SHP77 treated with DMSO at 0.1 percent for 48 hours (cell line): Measurements from ENCODE around the gene VEPH1.
"Not testable (repeated sequence)": the region's sequence is repeated elsewhere in the genome, so short reads cannot be mapped to it uniquely, and the experiment has no call there.

ENCODE experiments used
- DNase-seq: peaks from one replicate; lab custom pipeline; 2025; lab: John Stamatoyannopoulos, UW

Gene VEPH1

DNA sequence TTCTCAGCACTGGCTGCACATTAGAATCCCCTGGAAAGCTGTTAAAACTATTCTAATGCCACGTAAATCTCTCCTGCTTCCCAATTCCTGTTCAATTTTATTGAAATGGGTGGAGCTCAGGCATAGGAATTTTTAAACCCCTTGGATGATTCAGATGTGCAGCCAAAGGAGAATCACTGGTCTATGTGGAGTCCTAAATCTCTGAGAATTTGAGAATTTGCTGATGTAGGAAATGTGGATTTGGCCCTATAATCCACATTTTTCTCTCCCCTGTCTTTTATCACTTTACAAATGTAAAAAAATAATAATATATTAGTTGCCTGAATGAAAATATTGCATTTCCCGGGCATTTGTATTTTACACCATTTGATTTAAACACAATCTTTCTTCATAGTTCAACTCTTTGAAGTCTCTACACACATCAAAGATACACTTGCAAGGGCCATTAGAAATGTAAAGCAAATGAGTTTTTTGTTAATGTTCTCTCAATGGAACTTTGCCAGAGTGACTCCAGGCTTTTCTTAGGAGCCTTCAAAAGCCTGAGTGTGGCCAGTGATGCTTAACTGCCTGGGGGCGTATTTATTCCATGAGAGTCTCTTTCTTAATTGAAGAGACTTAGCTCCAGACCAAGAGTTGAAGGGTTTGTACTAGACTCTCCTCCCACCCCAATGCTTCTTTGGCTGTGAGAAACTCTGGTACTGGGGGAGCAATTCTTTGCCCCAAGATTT is 115.3 kb downstream of the VEPH1 start:
- DNase-seq: no peak

DNA sequence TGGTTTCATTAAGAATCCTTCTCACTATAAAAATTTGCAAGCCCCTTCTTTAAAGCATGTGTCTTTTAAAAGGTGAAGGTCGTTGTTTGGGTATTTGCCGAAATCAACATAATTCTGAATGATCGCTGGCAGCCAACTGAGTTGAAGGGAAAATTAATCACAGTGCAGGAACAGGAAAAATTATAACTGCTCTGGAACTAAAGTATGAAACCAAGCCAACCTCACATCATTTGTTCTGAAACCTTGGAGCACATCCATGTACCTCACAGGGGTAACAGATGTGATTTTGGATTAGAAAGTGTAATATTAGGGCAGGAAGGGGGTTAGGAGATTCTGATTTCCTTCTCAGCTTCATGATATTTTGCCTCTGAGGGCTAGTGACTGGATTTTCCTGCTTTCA is 118.7 kb downstream of the VEPH1 start:
- no peak for DNase-seq

DNA sequence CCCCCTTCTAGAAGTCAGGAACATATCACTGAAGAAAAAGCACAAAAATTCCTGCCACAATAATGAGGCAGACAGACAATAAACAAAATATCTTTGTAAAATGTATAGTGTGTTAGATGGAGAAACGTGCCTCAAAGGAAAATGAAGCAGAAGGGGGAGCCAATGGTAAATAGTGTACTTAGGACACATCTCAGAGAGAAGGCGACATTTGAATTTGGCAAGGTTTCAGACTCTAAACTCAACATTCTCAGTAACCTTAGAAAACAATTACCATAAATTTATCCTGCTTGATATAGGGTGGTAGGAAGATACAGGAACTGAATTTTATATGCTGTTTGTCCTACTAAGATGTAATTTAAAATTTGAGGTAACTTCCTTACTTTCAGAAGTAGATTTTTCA is 119.2 kb downstream of the VEPH1 start:
- DNase-seq: no peak

DNA sequence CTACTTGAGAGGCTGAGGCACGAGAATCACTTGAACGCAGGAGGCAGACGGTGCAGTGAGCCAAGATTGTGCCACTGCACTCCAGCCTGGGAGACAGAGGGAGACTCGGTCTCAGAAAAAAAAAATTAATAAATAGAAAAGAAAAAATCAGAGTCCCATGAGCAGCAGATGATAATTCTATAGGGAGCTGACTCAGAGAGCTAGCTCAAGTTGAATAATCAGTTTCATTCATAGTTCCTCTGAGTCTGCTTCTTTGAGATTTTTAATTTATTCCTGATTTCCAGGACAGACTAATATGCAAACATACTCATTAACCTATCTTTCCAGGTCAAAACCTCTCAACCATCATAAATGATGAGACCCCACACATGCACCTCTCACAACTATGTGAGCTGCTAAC is 121.6 kb downstream of the VEPH1 start:
- DNase-seq: no peak

DNA sequence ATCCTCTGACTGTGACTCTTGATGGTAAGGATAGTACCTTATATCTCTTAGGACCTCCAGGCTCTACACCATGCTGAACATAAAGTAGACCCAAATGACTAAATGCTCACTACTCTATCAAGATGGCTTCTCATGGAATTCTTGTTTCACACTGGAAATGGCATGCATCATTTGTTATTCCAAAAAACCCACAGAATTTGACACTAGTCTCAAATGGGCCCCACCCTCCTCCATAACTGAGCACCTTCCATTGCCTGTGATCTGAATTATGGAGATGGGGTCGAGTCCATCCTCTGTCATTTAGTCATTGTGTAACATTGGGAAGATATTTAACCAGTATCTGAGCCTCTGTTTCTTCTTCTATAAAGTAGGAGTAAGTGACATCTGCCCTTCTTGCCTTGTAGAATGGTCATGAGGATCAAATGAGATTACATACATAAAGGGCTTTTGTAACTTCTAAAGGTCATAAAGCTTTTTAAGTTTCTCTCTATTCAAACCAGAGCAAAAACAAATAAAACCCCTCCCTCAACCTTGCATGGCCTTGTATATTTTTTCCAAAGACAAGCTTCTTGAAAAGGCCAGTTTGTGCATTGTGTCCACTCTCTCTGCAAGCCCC is 123.6 kb downstream of the VEPH1 start:
- DNase-seq: no peak

DNA sequence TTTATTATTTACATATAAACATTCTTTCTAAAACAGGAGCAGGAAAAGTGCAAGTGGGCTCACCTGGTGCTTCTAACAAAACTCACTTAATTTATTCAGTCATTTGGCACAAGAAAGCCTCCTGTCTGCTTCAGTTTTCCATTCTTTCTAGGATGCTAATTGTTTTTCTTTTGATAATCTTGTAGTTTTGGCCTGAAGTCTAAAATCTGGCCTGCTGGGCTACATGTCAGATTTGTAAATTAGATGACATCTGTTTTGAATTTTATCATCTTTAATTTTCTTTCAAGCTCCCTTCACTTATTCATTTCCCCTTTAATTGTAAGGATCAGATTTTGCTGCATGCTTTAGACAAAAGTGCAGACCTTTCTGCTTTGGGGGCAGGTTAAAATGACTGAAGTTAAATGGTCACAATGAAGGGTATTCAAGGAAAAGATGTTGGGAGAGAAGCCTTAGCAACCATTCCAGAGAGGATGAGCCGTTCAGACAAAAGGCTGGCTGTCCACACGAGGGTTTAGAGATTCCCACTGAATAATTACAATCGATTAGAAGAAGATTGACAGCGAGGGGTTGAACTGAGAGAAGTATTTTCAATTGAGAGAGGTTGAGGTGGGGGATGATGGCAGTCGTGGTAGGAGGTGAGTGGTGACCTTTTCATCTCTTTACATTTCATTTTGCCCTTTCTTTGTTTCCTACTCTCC is 126.5 kb downstream of the VEPH1 start:
- no peak for DNase-seq

DNA sequence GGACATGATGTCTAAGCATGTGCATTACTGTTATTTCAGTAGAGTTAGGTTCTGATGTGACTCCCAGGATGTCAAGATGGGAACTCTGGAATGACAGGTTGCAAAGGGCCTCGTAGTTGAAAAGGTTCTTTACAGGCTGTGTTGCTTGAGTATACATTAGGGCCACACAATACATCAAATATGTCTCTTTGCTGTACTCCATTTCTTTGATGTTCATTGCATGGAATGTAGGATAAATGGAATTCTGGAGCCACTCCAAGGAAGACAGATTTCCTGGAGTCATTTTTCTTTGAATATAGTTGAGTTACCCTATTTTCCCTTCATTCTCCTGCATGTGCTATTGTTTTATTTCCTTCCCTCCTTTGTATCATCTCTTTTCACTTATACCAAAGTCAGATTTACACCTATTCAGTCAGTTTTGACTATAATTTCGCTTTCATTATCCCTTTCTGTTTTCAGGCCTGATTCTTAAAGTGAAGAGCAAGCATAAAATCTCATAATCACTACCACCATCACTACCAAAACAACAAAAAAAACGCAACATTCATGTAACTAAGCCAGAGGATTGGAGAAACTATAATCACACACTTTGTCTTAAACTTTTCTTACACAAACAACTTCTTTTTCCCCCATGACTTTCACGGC is 127.8 kb downstream of the VEPH1 start:
- DNase-seq: no peak

DNA sequence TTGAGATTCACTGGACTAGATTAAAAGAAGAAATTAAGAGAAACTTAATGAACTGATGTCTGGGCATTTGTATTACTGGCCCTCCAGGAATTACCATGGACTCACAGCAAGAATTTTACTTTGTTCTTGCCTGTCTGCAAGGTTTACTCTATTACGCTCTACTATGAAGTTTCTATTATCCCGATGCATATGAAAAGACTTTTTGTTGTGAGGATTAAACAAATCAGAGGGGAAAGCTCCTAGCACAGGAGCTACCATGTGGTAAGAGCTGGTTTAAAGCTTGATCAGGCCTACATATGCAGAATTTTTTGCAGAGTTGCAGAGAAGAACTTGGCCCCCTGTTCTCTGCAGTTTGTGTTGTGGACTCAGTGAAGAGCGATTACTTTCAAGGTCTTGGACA is 128.3 kb downstream of the VEPH1 start:
- DNase-seq: no peak

DNA sequence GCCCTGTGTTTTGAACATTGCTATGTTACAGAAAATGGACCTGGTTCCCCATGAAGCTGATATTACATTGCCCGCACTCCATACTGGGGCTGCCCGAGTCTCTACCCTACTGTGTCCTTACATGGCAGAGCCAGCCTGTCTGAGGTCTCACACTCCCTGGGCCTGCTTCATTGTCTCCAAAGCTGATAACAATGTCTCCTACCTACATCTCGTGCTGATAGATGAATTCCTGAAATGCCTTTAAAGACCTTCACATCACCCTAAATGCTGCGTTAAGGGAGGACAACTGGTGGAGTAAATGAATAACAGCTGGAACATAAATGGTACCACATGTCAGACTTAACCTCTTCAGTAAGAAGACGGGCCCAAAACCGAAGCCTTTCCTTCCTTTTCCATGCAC is 129.4 kb downstream of the VEPH1 start:
- no peak for DNase-seq

DNA sequence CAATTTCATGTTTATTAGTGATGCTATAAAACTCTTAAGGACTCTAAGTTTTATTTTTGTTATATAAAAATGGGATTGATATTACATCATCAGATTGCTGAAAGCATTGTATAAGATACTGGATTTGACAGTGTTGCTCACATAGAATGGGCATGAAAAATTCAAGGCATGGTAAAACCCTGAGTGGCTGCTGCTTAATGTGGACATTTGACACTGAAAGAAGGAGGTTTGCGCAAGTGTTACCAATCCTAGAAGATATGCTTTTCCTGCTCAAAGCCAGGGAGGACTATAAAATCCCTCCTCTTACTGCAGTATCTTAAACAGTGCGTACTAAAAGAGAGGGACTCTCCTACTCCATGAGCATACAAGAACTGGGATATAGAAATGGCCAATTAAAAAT is 132.3 kb downstream of the VEPH1 start:
- no peak for DNase-seq

DNA sequence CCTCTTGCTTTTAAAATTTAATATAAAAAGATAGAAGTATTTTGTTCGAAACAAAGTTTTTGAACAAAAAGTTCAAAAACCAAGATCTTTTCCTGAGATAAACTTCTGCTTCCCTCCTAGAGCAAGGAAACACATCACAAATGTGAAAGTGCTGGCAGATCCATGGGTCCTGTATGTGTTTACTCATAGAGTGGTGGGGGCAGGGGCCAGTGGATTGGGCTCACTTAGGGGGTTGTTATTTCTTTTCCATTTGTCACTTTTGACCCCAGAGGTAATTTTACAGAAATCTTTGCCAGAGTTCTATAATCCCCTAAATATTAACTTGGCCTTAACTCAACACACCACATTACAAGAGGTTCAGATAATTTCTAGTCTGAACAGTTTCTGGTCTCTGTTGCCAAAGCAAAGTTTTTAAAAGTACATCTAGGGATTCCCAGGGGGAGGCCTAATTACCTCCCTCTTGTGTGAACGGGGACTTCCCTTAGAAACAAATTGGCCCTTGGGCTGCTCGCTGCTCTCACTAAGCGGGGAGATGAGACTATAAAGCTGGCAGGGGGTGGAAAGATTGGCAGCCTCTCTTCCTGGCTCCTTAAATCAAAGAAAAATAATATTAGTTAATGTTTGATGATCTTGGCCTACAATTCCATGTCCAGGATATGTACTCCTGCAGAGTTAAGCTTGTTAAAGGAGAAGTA is 133.3 kb downstream of the VEPH1 start:
- DNase-seq: no peak

DNA sequence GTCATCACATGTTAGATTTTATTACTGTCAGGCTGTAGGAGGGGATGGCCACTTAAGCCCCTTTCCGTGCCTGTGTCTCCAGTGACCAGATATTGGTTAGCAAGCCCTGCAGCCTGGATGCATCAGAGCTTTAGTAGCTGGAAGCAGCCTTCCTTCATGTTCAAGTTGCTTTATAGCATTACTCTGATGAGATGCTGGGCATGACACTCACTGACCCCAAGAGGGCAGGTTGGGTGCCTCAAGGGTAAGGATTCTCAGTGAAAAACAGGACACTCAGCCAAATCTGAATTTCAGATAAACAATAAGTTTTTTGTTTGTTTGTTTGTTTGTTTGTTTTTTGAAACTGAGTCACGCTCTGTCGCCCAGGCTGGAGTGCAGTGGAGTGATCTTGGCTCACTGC is 135.0 kb downstream of the VEPH1 start:
- DNase-seq: no peak

DNA sequence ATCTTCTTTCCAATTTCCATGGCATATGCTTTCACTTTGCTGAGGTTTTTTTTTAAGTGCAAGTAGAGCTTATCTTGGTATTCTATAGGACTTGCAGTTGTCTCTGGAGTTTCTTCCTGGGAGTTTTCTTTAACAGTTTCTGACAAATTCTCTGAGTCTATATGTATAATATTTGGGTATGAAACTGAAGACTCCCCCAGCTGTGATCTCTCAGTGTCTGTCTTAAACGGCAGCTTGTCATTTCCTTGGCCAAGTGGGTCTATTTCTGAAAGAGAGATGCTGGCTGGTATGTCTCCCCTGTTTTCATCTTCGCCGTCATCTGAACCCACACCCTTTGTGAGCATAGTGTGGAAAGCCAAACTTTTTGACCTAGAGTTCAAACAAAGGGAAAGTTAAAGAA is 139.8 kb downstream of the VEPH1 start:
- DNase-seq: no peak

DNA sequence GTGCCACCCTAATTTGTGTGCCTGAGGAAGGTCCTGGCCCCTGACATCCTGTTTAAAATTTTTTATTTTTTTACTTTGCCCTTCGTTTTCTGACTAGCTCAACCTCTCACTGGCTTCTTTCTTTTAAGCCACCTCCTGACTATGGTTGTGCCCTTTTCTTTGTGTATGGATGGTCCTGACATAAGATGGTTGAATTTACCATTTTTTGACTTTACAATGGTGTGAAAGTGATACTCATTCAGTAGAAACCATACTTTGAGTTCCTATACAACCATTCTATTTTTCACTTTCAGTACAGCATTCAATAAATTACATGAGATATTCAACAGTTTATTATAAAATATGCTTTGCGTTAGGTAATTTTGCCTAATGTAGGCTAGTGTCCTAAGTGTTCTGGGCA is 140.9 kb downstream of the VEPH1 start:
- no peak for DNase-seq

DNA sequence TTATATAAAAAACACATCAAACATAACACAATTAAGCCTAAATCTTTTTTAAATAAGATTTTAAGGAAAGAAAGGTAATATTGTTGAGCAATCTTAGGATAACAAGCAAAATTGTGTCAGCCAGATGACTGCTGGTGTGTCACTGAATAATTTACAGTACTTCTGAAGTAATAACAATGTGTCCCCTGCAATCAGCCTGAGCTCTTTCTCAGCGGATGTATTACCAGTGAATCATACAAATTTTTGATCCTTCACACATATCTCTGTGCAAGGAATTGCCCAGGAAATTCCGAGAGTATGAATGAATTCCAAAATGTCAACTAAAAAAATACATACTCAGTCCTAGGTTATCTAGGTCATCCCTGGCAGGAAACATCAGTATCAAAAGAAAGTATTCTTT is 143.2 kb downstream of the VEPH1 start:
- DNase-seq: no peak

DNA sequence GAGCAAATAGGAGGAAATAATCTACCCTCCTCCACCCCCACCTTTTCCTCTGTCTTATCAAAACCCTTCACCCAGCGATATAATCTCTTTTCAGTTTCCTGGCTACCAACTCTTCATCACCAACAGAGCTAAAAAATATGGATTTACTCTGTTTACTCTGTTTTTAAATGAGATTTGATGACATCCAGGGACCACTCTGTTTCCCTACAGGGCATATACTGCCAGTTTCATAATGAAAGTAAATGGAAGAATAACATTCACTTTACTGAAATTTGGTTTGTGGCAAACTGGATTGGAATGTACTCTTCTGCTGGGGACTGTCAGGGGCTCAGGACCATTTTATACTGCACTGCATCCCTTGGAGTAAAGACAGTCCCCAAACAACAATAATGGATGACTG is 146.7 kb downstream of the VEPH1 start:
- DNase-seq: no peak

DNA sequence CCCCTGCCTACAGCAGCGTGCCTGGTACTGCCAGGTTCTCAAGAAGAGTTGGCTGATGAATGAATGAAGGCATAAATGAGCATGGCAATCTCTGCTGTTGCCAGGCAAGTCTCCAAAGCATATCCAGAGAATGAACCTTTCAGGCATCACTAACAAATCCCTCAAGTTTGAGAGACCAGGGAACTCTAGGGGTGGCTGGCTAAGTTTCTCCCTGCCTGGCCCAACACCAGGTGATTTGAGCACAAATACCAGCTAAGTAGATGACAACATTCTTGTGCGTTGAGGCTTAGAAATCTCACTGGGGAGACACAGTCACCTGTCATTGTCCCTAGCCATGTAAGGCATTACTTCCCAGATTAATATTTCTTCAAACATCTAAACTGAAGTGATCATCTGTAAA is 147.9 kb downstream of the VEPH1 start:
- no peak for DNase-seq

DNA sequence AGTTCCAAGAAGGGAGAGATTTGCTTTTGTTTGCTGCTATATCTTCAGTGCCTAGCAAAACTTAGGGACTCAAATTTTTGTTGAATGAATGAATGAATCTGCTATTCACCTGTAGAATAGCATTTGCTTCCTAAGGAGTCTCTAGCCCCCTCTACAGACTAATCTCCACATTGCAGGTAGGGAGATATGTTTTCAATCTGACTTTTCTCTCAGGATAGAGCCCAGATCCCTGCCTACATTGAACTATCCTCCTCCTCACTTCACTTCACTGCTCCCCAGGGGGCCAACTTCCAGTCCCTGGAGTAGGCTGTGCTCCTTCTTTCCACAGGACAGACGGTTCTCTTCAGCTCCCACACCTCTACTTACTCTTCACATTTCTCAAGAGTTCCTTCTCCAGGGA is 148.5 kb downstream of the VEPH1 start:
- no peak for DNase-seq

DNA sequence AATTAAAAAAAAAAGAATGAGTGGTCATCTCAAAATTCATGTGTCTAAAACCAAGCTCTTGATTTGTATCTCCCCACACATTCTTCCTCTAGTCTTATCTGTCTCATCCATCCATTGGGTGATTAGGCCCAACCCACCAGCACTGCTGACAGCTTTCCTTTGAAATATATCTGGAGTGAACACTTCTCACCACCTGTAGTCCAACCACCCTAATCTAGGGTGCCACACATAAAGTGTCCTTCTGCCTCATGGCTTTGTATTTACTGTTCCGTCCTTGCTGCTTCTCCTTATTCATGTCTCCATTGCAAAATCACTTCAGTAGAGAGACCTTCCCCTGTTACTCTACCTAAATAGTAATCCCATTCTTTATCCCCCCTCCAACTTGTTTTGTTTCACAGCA is 149.0 kb downstream of the VEPH1 start:
- DNase-seq: no peak

DNA sequence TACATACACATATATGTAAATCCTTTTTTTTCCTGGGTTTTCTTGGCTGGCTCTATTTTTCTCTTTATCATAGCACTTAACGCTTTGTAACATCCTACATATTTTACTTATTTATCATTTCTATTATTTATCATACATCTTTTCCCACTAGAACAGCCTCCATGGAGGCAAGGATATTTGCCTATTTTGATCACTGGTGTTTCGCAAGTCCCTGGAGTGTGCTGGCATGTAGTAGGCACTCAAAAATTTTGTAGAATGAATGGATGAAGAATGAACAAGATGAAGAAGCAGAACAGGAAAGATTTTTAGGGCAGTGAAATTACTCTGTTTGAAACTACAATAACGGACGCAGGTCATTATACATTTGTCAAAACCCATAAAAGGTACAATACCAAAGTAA is 149.6 kb downstream of the VEPH1 start:
- no peak for DNase-seq

DNA sequence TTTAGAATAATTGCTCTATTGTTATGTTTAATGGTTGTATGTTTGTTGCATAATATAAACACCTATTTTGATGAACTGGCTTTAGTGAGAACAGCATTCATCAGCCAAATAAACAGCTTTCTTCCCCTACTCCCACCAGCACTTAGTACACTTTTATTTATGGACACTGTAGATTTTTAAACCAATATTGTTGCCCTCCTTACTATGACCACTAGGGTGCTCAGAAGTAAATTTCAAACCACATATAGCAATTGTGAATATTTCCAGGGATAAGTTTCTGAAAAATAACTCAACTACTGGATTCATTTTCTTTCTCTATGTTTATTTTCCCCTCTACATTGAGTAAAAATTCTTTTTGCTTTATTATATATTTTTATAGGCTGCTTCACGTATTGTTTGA is 151.2 kb downstream of the VEPH1 start:
- no peak for DNase-seq

DNA sequence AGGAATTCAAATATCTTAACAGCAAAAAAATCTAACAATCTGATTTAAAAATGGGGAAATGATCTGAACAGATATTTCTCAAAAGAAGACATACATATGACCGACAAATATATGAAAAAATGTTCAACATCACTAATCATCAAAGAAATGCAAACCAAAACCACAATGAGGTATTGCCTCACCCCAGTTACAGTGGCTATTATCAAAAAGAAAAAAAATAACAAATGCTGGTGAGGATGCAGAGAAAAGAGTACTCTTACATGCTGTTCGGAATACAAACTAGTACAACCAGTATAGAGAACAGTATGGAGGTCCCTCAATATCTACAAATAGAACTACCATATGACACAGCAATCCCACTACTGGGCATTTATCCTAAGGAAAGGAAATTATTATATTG is 152.6 kb downstream of the VEPH1 start:
- DNase-seq: not testable (repeated sequence)
